CD4-positive, CD25-positive, alpha-beta regulatory T cell (primary cell): Measurements from ENCODE around the gene TSSK6. TPM values are rescaled to one million over a fixed set of nuclear protein-coding genes. Genes with fewer than 3 reads are reported as not detected.

Source experiments
- ATAC-seq, 2 donors: fragments of 150-1000 bp; cut with Tn5 transposase; one replicate each; pipeline ENCODE4 v1.10.0; 2021; ENCODE audit warnings: low read depth in 2 of 2, moderate number of reproducible peaks in 2 of 2, moderate library complexity in 1 of 2
- DNase-seq, 3 donors: peaks; one replicate each; pipeline versions ENCODE4 v3.0.0 to v3.0.0-alpha.2; 2012 to 2022; ENCODE audit warnings: mixed read lengths in 1 of 3
- H3K27ac ChIP-seq: one replicate; pipeline ENCODE4 v1.7.0; 2013; ENCODE audit warnings: mild to moderate bottlenecking, low read length; ENCODE audit not compliant: insufficient read depth, poor library complexity, severe bottlenecking
- H3K27me3 ChIP-seq: one replicate; pipeline ENCODE4 v1.7.0; 2013; ENCODE audit warnings: low read length; ENCODE audit not compliant: control insufficient read depth, insufficient read depth
- H3K36me3 ChIP-seq: one replicate; pipeline ENCODE4 v1.7.0; 2013; ENCODE audit warnings: mild to moderate bottlenecking, low read length, moderate library complexity; ENCODE audit not compliant: control insufficient read depth, insufficient read depth
- H3K4me1 ChIP-seq: 2 replicates; pipeline ENCODE4 v1.7.0; 2013; ENCODE audit warnings: mild to moderate bottlenecking, low read length; ENCODE audit not compliant: insufficient read depth, control insufficient read depth, poor library complexity, severe bottlenecking
- H3K4me3 ChIP-seq: one replicate; pipeline ENCODE4 v1.7.0; 2013; ENCODE audit warnings: low read depth, mild to moderate bottlenecking, low read length, moderate library complexity
- H3K9me3 ChIP-seq, 2 experiments: 1 replicate in 1 of 2; 2 replicates in 1 of 2; pipeline ENCODE4 v1.7.0; 2013; ENCODE audit warnings: low read length in 2 of 2, mild to moderate bottlenecking in 1 of 2, moderate library complexity in 1 of 2; ENCODE audit not compliant: control insufficient read depth in 2 of 2
- H3K27ac Mint-ChIP-seq, 3 donors: one replicate each; pipeline ENCODE4 v1.8.0; 2020 to 2022; ENCODE audit warnings: mild to moderate bottlenecking in 3 of 3, mixed read lengths in 3 of 3, moderate library complexity in 2 of 3
- H3K27me3 Mint-ChIP-seq: one replicate; pipeline ENCODE4 v1.8.0; 2022; ENCODE audit warnings: mild to moderate bottlenecking, mixed read lengths
- H3K36me3 Mint-ChIP-seq: one replicate; pipeline ENCODE4 v1.8.0; 2020; ENCODE audit warnings: mixed read lengths
- H3K4me1 Mint-ChIP-seq, 4 donors: one replicate each; pipeline ENCODE4 v1.8.0; 2020 to 2022; ENCODE audit warnings: mixed read lengths in 4 of 4, mild to moderate bottlenecking in 1 of 4
- H3K4me3 Mint-ChIP-seq, 4 donors: one replicate each; pipeline ENCODE4 v1.8.0; 2020 to 2022; ENCODE audit warnings: mild to moderate bottlenecking in 4 of 4, mixed read lengths in 4 of 4, moderate library complexity in 3 of 4
- H3K9me3 Mint-ChIP-seq, 7 donors: one replicate each; pipeline ENCODE4 v1.8.0; 2020 to 2022; ENCODE audit warnings: mixed read lengths in 7 of 7, mild to moderate bottlenecking in 3 of 7, moderate library complexity in 2 of 7
- polyA plus RNA-seq, 4 donors: library from polyadenylated mRNA; unstranded; fragments of 300-500 nt; fragmentation: Illumina TruSeq; gene quantifications; one replicate each; pipeline ENCODE4 v1.2.3, GENCODE V29; 2021
- total RNA-seq: library from RNA; stranded (reverse); gene quantifications from one replicate; pipeline ENCODE4 v1.2.3, GENCODE V29; 2022

TSSK6 gene
- total and polyA plus RNA-seq, 5 donors from 2014 or later = 1.6 to 6.2 (median 2.0) TPM

DNA sequence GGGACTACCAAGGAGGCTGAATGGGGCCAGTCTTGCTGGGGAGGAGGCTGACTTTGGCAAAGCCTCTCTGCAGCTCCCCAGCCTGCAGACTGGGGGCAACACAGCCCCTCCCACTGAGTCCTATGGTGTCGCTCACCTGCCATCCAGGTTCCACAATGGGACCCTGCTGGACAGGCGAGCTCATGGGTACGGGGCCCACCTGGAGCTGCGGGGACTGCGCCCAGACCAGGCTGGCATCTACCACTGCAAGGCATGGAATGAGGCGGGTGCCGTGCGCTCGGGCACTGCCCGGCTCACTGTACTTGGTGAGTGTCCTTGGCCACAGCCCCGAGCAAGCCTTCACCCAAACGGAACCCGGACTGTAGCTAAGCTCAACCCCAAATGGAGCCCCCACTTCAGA, 27.8 kb upstream of the TSSK6 start:
- Mint-ChIP-seq H3K4me1 (peaks cover 0 to 31% (median 13%) of the 10 kb centered on the region in 4 donors), H3K27ac (no peak overlapping the region), H3K36me3 (no peaks in the 10 kb centered on the region), H3K4me3 (no peak overlapping the region), H3K27me3 (peaks cover 12% of the 10 kb centered on the region), H3K9me3 (peaks cover 0 to 2% (median 0%) of the 10 kb centered on the region in 7 donors)
- DNase-seq (no peak), ATAC-seq (no peak)
- Histone ChIP-seq H3K4me3 (no peak overlapping the region), H3K9me3 (no peaks in the 10 kb centered on the region), H3K4me1 (peaks cover 31% of the 10 kb centered on the region), H3K27ac (no peak overlapping the region), H3K36me3 (no peaks in the 10 kb centered on the region), H3K27me3 (no peaks in the 10 kb centered on the region)

DNA sequence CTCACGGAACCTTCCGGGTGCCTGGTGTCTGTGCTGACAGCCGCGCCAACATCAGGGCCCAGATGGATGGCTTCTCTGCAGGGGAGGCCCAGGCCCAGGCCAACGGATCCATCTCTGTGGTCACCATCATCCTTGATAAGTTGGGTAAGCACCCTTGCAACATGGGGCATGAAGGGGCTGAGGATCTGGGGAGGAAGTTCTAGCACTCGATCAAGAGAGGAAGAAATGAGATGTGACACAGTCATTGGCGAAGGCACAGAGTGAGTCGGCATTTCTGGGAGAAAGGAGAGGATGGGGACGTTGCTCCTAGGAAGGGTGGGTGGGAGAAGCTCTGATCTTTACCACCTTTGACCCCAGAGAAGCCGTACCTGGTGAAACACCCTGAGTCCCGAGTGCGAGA, 27.2 kb upstream of the TSSK6 start:
- Histone ChIP-seq H3K4me3 (no peak overlapping the region), H3K9me3 (no peaks in the 10 kb centered on the region), H3K27ac (no peak overlapping the region), H3K27me3 (no peaks in the 10 kb centered on the region), H3K36me3 (no peaks in the 10 kb centered on the region), H3K4me1 (peaks cover 37% of the 10 kb centered on the region)
- no peaks in the 10 kb centered on the region for H3K36me3 Mint-ChIP-seq
- peak overlapping the region in 1 of 3 donors; percentile 73 for H3K27ac Mint-ChIP-seq
- H3K27me3 Mint-ChIP-seq = peaks cover 16% of the 10 kb centered on the region
- ATAC-seq = no peak
- no peak overlapping the region for H3K4me3 Mint-ChIP-seq
- peaks cover 0 to 35% (median 13%) of the 10 kb centered on the region in 4 donors for H3K4me1 Mint-ChIP-seq
- no peak for DNase-seq
- peaks cover 0 to 2% (median 0%) of the 10 kb centered on the region in 7 donors for H3K9me3 Mint-ChIP-seq

- Mint-ChIP-seq H3K4me3 (peak overlapping the region; percentile 64 to 86 (median 74)), H3K4me1 (peaks cover 0 to 39% (median 13%) of the 10 kb centered on the region in 4 donors), H3K9me3 (peaks cover 0 to 2% (median 0%) of the 10 kb centered on the region in 7 donors), H3K36me3 (no peaks in the 10 kb centered on the region), H3K27ac (no peak overlapping the region), H3K27me3 (peaks cover 16% of the 10 kb centered on the region)
- no peak for ATAC-seq
- Histone ChIP-seq H3K36me3 (no peaks in the 10 kb centered on the region), H3K27me3 (no peaks in the 10 kb centered on the region), H3K27ac (no peak overlapping the region), H3K4me1 (peaks cover 39% of the 10 kb centered on the region), H3K9me3 (no peaks in the 10 kb centered on the region), H3K4me3 (no peak overlapping the region)
- DNase-seq = no peak
These were observed 26.3 kb upstream of the TSSK6 start for GRCh38 chr19:19541616-19542015.

- H3K27me3 Mint-ChIP-seq = peaks cover 16% of the 10 kb centered on the region
- DNase-seq (peak; percentile 64 to 80 (median 71)), ATAC-seq (peak; percentile 79 to 80)
- Histone ChIP-seq H3K9me3 (no peaks in the 10 kb centered on the region), H3K27me3 (no peaks in the 10 kb centered on the region), H3K4me1 (peaks cover 39% of the 10 kb centered on the region), H3K36me3 (no peaks in the 10 kb centered on the region), H3K27ac (no peak overlapping the region), H3K4me3 (peak overlapping the region; percentile 19)
- H3K27ac Mint-ChIP-seq = no peak overlapping the region
- peaks cover 0 to 41% (median 13%) of the 10 kb centered on the region in 4 donors for H3K4me1 Mint-ChIP-seq
- peak overlapping the region; percentile 41 to 84 (median 76) for H3K4me3 Mint-ChIP-seq
- peaks cover 0 to 2% (median 0%) of the 10 kb centered on the region in 7 donors for H3K9me3 Mint-ChIP-seq
- H3K36me3 Mint-ChIP-seq = no peaks in the 10 kb centered on the region
These were observed 25.6 kb upstream of the TSSK6 start for GRCh38 chr19:19540715-19541515.

DNA sequence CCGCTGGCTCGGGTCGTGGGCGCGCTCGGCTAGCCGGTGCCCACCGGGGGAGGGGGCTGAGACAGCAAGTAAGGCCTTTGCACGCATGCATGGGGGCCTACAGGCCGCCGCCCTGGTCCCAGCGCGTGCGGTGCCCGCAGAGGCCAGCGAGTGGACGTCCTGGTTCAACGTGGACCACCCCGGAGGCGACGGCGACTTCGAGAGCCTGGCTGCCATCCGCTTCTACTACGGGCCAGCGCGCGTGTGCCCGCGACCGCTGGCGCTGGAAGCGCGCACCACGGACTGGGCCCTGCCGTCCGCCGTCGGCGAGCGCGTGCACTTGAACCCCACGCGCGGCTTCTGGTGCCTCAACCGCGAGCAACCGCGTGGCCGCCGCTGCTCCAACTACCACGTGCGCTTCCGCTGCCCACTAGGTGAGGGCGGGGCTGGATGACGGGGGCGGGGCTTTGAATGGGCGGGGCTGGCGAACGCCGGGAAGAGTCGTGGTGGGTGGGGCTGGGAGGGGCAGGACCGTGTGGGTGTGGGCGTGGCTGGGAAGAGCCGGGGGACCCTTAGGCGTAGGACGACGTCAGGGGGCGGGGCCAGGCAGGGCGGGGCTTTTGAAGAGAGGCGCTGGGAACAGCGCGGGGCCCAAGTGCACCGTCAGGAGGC, 24.8 kb upstream of the TSSK6 start:
- Mint-ChIP-seq H3K36me3 (no peaks in the 10 kb centered on the region), H3K4me1 (peaks cover 0 to 41% (median 13%) of the 10 kb centered on the region in 4 donors), H3K27me3 (peaks cover 16% of the 10 kb centered on the region), H3K9me3 (peaks cover 0 to 2% (median 0%) of the 10 kb centered on the region in 7 donors), H3K4me3 (peak overlapping the region; percentile 41 to 81 (median 70)), H3K27ac (no peak overlapping the region)
- H3K27ac ChIP-seq = no peak overlapping the region
- H3K36me3 ChIP-seq = no peaks in the 10 kb centered on the region
- DNase-seq = peak in 2 of 3 donors; percentile 58 to 73
- peak; percentile 12 to 15 for ATAC-seq
- peaks cover 39% of the 10 kb centered on the region for H3K4me1 ChIP-seq
- H3K27me3 ChIP-seq = no peaks in the 10 kb centered on the region
- H3K4me3 ChIP-seq = no peak overlapping the region
- H3K9me3 ChIP-seq = no peaks in the 10 kb centered on the region

DNA sequence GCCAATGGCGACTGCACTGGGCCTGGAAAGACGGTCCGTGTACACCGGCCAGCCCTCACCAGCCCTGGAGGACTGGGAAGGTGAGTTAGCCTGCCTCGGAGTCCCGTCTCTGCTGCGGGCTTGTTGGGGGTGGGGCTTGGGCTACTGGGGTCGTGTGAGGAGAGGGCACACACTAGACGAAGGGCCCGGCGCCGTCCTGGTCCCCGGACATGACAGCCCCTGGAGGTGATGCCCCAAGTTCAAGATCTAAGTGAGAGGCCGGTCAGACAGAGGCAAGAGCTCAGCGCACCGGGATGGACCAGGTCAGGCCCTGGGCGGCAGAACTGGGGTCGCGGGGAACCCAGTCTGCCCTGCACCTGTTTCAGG, 24.3 kb upstream of the TSSK6 start:
- Histone ChIP-seq H3K36me3 (no peaks in the 10 kb centered on the region), H3K27ac (no peak overlapping the region), H3K4me1 (peaks cover 39% of the 10 kb centered on the region), H3K4me3 (no peak overlapping the region), H3K27me3 (no peaks in the 10 kb centered on the region), H3K9me3 (no peaks in the 10 kb centered on the region)
- Mint-ChIP-seq H3K27me3 (peaks cover 16% of the 10 kb centered on the region), H3K4me3 (peak overlapping the region in 3 of 4 donors; percentile 15 to 80 (median 39)), H3K9me3 (peaks cover 0 to 2% (median 0%) of the 10 kb centered on the region in 7 donors), H3K27ac (peak overlapping the region in 2 of 3 donors; percentile 20 to 77), H3K4me1 (peaks cover 0 to 41% (median 13%) of the 10 kb centered on the region in 4 donors), H3K36me3 (no peaks in the 10 kb centered on the region)
- DNase-seq = no peak
- no peak for ATAC-seq

GRCh38 chr19:19538785-19539166, 23.4 kb upstream of the TSSK6 start:
- Histone ChIP-seq H3K36me3 (no peaks in the 10 kb centered on the region), H3K4me1 (peaks cover 39% of the 10 kb centered on the region), H3K27ac (no peak overlapping the region), H3K4me3 (no peak overlapping the region), H3K27me3 (no peaks in the 10 kb centered on the region), H3K9me3 (no peaks in the 10 kb centered on the region)
- H3K36me3 Mint-ChIP-seq = peaks cover 6% of the 10 kb centered on the region
- H3K27ac Mint-ChIP-seq = peak overlapping the region in 2 of 3 donors; percentile 73 to 83
- H3K4me3 Mint-ChIP-seq = peak overlapping the region; percentile 65 to 80 (median 68)
- H3K27me3 Mint-ChIP-seq = peaks cover 16% of the 10 kb centered on the region
- ATAC-seq (no peak), DNase-seq (no peak)
- H3K9me3 Mint-ChIP-seq = peaks cover 0 to 2% (median 0%) of the 10 kb centered on the region in 7 donors
- peaks cover 0 to 49% (median 16%) of the 10 kb centered on the region in 4 donors for H3K4me1 Mint-ChIP-seq
